H1 (cell line): ENCODE measurements around the gene EXOC6.

Experiments
- EP300 ChIP-seq, 2 experiments: IDR thresholded peaks; 1 replicate in 1 of 2; 2 replicates in 1 of 2; pipeline ENCODE4 v1.6.1; 2011 to 2012; ENCODE audit warnings: low read depth in 2 of 2, low read length in 2 of 2, mild to moderate bottlenecking in 2 of 2, borderline replicate concordance in 1 of 2, inconsistent platforms in 1 of 2, moderate library complexity in 1 of 2
- EZH2 ChIP-seq: fragments of 200-600 bp; sonication (generic); IDR thresholded peaks from 2 replicates; pipeline ENCODE4 v1.7.1; 2012; ENCODE audit warnings: low read depth, mild to moderate bottlenecking, moderate library complexity, low read length, inconsistent platforms; ENCODE audit not compliant: severe bottlenecking
- FOSL1 ChIP-seq: IDR thresholded peaks from 2 replicates; pipeline ENCODE4 v1.6.1; 2011; ENCODE audit warnings: mild to moderate bottlenecking, low read depth, low read length, moderate library complexity; ENCODE audit not compliant: insufficient read depth
- POLR2A ChIP-seq, 2 experiments: IDR thresholded peaks; 1 replicate in 1 of 2; 2 replicates in 1 of 2; pipeline ENCODE4 v1.6.1; 2011; ENCODE audit warnings: low read depth in 2 of 2, low read length in 2 of 2, mild to moderate bottlenecking in 2 of 2; ENCODE audit errors: control extremely low read depth in 1 of 2
- RFX5 ChIP-seq: IDR thresholded peaks from 2 replicates; pipeline ENCODE4 v1.6.1; 2011; ENCODE audit warnings: low read depth, low read length, improper control_type of control experiment, borderline replicate concordance
- TAF1 ChIP-seq: IDR thresholded peaks from 2 replicates; pipeline ENCODE4 v1.6.1; 2011; ENCODE audit warnings: mild to moderate bottlenecking, low read depth, low read length
- TEAD4 ChIP-seq: IDR thresholded peaks from 2 replicates; pipeline ENCODE4 v1.6.1; 2012; ENCODE audit warnings: low read depth, low read length, inconsistent platforms, mixed read lengths
- ZNF274 ChIP-seq: IDR thresholded peaks from 2 replicates; pipeline ENCODE4 v1.7.0; 2012; ENCODE audit warnings: low read length, borderline replicate concordance; ENCODE audit errors: extremely low read depth
- TF ChIP-seq, protein P1 (sequence below): IDR thresholded peaks from 2 replicates; pipeline ENCODE4 v1.6.1; 2012; ENCODE audit warnings: low read length, inconsistent platforms
- TF ChIP-seq, protein P2 (sequence below), 3 experiments: IDR thresholded peaks; 1 replicate in 2 of 3; 2 replicates in 1 of 3; pipeline versions ENCODE4 v1.5.1 to v1.6.1; 2011; ENCODE audit warnings: low read length in 3 of 3, mild to moderate bottlenecking in 3 of 3, inconsistent platforms in 2 of 3, low read depth in 1 of 3, moderate library complexity in 1 of 3; ENCODE audit not compliant: insufficient read depth in 1 of 3; ENCODE audit errors: control extremely low read depth in 1 of 3
- TF ChIP-seq, protein P3 (sequence below): IDR thresholded peaks from 2 replicates; pipeline ENCODE4 v1.6.1; 2012; ENCODE audit warnings: inconsistent platforms

DNA sequence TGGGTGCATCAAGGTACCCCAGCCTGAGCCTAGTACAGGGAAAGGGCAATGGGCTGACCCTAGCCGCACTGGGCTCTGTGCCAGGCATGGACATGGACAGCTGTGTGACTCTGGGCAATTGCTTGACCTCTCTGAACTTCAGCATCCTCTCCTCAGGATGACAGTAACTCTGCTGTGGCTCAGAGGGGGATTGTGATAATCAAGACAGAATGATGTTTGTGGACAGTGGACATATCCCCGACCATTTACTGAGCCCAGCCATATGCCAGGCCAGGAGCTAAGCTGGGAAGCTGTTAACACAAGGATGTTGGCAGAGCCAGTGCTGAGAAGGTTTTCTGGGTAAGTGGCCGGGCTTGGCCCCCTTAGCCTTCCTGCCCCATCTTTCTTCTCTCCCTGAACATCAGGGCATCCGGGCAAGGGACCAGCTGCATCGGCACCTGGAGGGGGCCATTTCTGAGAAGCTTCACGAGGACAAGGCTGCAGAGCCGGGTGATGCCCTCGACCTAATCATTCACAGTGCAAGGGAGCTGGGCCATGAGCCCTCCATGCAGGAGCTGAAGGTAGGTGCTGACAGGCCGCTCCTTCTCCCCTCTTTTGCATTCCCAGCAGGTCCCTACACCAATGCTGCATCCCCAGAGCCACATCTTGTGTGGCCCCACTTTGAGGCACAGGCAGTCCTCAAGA, 215.8 kb downstream of the EXOC6 start:
- TF ChIP-seq, protein P1, sequence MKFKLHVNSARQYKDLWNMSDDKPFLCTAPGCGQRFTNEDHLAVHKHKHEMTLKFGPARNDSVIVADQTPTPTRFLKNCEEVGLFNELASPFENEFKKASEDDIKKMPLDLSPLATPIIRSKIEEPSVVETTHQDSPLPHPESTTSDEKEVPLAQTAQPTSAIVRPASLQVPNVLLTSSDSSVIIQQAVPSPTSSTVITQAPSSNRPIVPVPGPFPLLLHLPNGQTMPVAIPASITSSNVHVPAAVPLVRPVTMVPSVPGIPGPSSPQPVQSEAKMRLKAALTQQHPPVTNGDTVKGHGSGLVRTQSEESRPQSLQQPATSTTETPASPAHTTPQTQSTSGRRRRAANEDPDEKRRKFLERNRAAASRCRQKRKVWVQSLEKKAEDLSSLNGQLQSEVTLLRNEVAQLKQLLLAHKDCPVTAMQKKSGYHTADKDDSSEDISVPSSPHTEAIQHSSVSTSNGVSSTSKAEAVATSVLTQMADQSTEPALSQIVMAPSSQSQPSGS: no peak
- TF ChIP-seq EP300 (IDR thresholded peaks at IDR 0.05; ENCODE audit: borderline replicate concordance in 1 of 2, low read depth in 2 of 2, low read length in 2 of 2) (no peak), EZH2 (no peak), TAF1 (no peak), ZNF274 (no peak), TEAD4 (no peak), POLR2A (IDR thresholded peaks at IDR 0.05; ENCODE audit: control extremely low read depth in 1 of 2, low read depth in 2 of 2, low read length in 2 of 2) (no peak), RFX5 (no peak), FOSL1 (no peak)
- TF ChIP-seq, protein P2, sequence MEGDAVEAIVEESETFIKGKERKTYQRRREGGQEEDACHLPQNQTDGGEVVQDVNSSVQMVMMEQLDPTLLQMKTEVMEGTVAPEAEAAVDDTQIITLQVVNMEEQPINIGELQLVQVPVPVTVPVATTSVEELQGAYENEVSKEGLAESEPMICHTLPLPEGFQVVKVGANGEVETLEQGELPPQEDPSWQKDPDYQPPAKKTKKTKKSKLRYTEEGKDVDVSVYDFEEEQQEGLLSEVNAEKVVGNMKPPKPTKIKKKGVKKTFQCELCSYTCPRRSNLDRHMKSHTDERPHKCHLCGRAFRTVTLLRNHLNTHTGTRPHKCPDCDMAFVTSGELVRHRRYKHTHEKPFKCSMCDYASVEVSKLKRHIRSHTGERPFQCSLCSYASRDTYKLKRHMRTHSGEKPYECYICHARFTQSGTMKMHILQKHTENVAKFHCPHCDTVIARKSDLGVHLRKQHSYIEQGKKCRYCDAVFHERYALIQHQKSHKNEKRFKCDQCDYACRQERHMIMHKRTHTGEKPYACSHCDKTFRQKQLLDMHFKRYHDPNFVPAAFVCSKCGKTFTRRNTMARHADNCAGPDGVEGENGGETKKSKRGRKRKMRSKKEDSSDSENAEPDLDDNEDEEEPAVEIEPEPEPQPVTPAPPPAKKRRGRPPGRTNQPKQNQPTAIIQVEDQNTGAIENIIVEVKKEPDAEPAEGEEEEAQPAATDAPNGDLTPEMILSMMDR (IDR thresholded peaks at IDR 0.05; ENCODE audit: control extremely low read depth in 1 of 3, insufficient read depth in 1 of 3, low read depth in 1 of 3, low read length in 3 of 3): no peak
- TF ChIP-seq, protein P3, sequence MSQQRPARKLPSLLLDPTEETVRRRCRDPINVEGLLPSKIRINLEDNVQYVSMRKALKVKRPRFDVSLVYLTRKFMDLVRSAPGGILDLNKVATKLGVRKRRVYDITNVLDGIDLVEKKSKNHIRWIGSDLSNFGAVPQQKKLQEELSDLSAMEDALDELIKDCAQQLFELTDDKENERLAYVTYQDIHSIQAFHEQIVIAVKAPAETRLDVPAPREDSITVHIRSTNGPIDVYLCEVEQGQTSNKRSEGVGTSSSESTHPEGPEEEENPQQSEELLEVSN: no peak
